Left colon (tissue), 2 donors: Measurements from ENCODE around the gene DUSP18. TPM values are rescaled to one million over a fixed set of nuclear protein-coding genes. Genes with fewer than 3 reads are reported as not detected.
A peak's percentile ranks its signal among the peaks of the same experiment; 100 is the strongest.
"Not testable (repeated sequence)": the region's sequence is repeated elsewhere in the genome, so short reads cannot be mapped to it uniquely, and the experiment has no call there.

ENCODE experiments used
- ATAC-seq: fragments of 200-7000 bp; cut with Tn5 transposase; one replicate; pipeline ENCODE4 v1.9.1; 2020; ENCODE audit warnings: mild to moderate bottlenecking, moderate library complexity
- DNase-seq, 2 donors: peaks; one replicate each; pipeline ENCODE4 v3.0.0-alpha.2; 2020
- intact Hi-C, 2 donors: fragments of 100-400 bp; cut with DNase I in 1 of 2; cut with micrococcal nuclease in 1 of 2; formaldehyde crosslinking; loops; one replicate each; pipeline versions ENCODE4 v1.11.2 to v1.14.0; 2022; cut with DNase I, micrococcal nuclease
- total RNA-seq, 2 donors: library from RNA; stranded (reverse); fragmentation: NEBNext Ultra II Directional; extraction: Animal tissue kit (Norgen Biotek cat#: 25700); gene quantifications; one replicate each; pipeline ENCODE4 v1.2.1, GENCODE V29; 2021
- donor health status: DM: no; HTN: no; CAD: no.
- donor health status: DM: yes; HTN: yes; CAD: no.

DUSP18 gene
- total RNA-seq, 2 donors from 2014 or later = 15.3 to 18.1 TPM

GRCh38 chr22:30681831-30682230 lies 14.2 kb upstream of the DUSP18 start:
- no peak for DNase-seq
- ATAC-seq = no peak
- intact Hi-C loops = loop anchor here in 1 of 2 donors (10.0 kb wide), 1 partner anchor 63 kb away; no protein-coding TSS in a partner anchor

- no peak for ATAC-seq
- intact Hi-C loops = loop anchor here in 1 of 2 donors (10.0 kb wide), 1 partner anchor 64 kb away; no protein-coding TSS in a partner anchor
- DNase-seq = no peak
These were observed 13.5 kb upstream of the DUSP18 start for GRCh38 chr22:30680991-30681770.

GRCh38 chr22:30679895-30680690 lies 12.4 kb upstream of the DUSP18 start:
- intact Hi-C loops = loop anchor here in 1 of 2 donors (10.0 kb wide), 1 partner anchor 65 kb away; no protein-coding TSS in a partner anchor
- ATAC-seq (peak; percentile 95), DNase-seq (peak; percentile 50 to 61)

GRCh38 chr22:30676565-30676964 lies 8.9 kb upstream of the DUSP18 start:
- ATAC-seq, DNase-seq, intact Hi-C loops: not testable (repeated sequence)

GRCh38 chr22:30675436-30675835 lies 7.8 kb upstream of the DUSP18 start:
- no peak for ATAC-seq
- intact Hi-C loops = no loop called here
- no peak for DNase-seq

GRCh38 chr22:30674482-30674881 lies 6.8 kb upstream of the DUSP18 start:
- DNase-seq (no peak), ATAC-seq (no peak)

GRCh38 chr22:30673136-30673535 lies 5.5 kb upstream of the DUSP18 start:
- DNase-seq = no peak
- peak; percentile 50 for ATAC-seq
- intact Hi-C loops = no loop called here

More at GRCh38 chr22:30674482-30674881, 6.8 kb upstream of the DUSP18 start:
- intact Hi-C loops = no loop called here

GRCh38 chr22:30671071-30671470 lies 3.4 kb upstream of the DUSP18 start:
- intact Hi-C loops = no loop called here
- ATAC-seq (no peak), DNase-seq (no peak)

GRCh38 chr22:30668386-30668710 lies 673 bp upstream of the DUSP18 start:
- no peak for ATAC-seq
- no peak for DNase-seq
- intact Hi-C loops = no loop called here

- DNase-seq (peak; percentile 69 to 72), ATAC-seq (peak; percentile 72)
- intact Hi-C loops = no loop called here
These were observed 575 bp downstream of the DUSP18 start for GRCh38 chr22:30667107-30667493.

- intact Hi-C loops = no loop called here
- ATAC-seq = peak; percentile 34
- peak in 1 of 2 donors; percentile 52 for DNase-seq
These were observed 1.9 kb downstream of the DUSP18 start for GRCh38 chr22:30665786-30666185.

- intact Hi-C loops = no loop called here
- ATAC-seq (peak; percentile 10), DNase-seq (peak in 1 of 2 donors; percentile 57)
These were observed 2.4 kb downstream of the DUSP18 start for GRCh38 chr22:30665266-30665665.

GRCh38 chr22:30664798-30665197 lies 2.9 kb downstream of the DUSP18 start:
- DNase-seq = no peak
- intact Hi-C loops = no loop called here

GRCh38 chr22:30662040-30662439 lies 5.6 kb downstream of the DUSP18 start:
- no peak for DNase-seq
- ATAC-seq = no peak
- intact Hi-C loops = no loop called here

More at GRCh38 chr22:30664798-30665197, 2.9 kb downstream of the DUSP18 start:
- ATAC-seq = no peak

GRCh38 chr22:30655532-30655931 lies 12.1 kb downstream of the DUSP18 start:
- DNase-seq (no peak), ATAC-seq (no peak)
- intact Hi-C loops = no loop called here

GRCh38 chr22:30654361-30654760 lies 13.3 kb downstream of the DUSP18 start:
- no peak for DNase-seq
- ATAC-seq = no peak
- intact Hi-C loops = no loop called here

GRCh38 chr22:30652852-30653251 lies 14.8 kb downstream of the DUSP18 start:
- intact Hi-C loops = no loop called here
- peak; percentile 58 for ATAC-seq
- no peak for DNase-seq

- ATAC-seq = peak; percentile 11
- intact Hi-C loops = no loop called here
- no peak for DNase-seq
These were observed 17.1 kb downstream of the DUSP18 start for GRCh38 chr22:30650508-30651116.

- intact Hi-C loops = no loop called here
- DNase-seq (peak; percentile 70 to 85), ATAC-seq (peak; percentile 88)
These were observed 18.2 kb downstream of the DUSP18 start for GRCh38 chr22:30649430-30650007.
